Stomach (tissue), 4 donors: ENCODE results near the gene PIP5K1B.

Experiments used
- CTCF ChIP-seq, 7 experiments: fragments of 450-650 bp in 4 of 7; fragments of 200-600 bp in 3 of 7; sonication (generic) in 3 of 7; IDR thresholded peaks; one replicate each; pipeline ENCODE4 v1.5.1; 2016 to 2019; ENCODE audit warnings: antibody characterized with exemption in 7 of 7, control low read depth in 2 of 7, mild to moderate bottlenecking in 1 of 7
- EP300 ChIP-seq: sonication (generic); formaldehyde crosslinking; IDR thresholded peaks from one replicate; pipeline ENCODE4 v1.6.1; 2017; ENCODE audit warnings: antibody characterized with exemption
- POLR2A ChIP-seq, 4 donors: fragments of 450-650 bp; IDR thresholded peaks; one replicate each; pipeline ENCODE4 v1.6.1; 2016; ENCODE audit warnings: antibody characterized with exemption in 4 of 4, control low read depth in 2 of 4, mild to moderate bottlenecking in 1 of 4, moderate library complexity in 1 of 4
- POLR2AphosphoS5 ChIP-seq, 3 donors: sonication (generic); formaldehyde crosslinking; IDR thresholded peaks; one replicate each; pipeline ENCODE4 v1.6.1; 2016; ENCODE audit warnings: antibody characterized with exemption in 3 of 3

DNA sequence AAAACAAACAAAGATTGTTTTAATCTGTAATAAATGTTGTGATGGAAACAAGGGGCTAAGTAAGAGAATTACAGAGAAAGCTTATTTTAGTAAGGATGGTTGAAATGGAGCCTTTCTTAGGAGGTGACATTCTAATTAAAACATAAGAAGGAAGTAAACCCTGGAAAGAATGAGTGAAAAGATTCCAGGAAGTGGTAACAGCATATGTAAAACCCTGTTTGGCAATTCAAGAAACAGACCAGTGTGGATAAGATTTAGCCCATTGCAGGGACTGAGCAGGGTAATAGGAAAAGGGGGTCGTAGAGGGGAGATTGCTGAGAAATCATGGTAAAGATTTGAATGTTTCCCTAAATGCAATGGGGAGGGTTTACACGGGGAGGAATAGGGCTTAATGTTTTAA lies 21.6 kb upstream of the PIP5K1B start:
- no peak for TF ChIP-seq POLR2A (IDR thresholded peaks at IDR 0.05)
- no peak for TF ChIP-seq CTCF (IDR thresholded peaks at IDR 0.05)
- TF ChIP-seq EP300 = no peak
- TF ChIP-seq POLR2AphosphoS5 (IDR thresholded peaks at IDR 0.05) = peak in 1 of 3 donors; percentile 26
